Activated CD4-positive, alpha-beta T cell treated with anti-CD3 and anti-CD28 coated beads for 24 hours (primary cell): ENCODE results near the gene TRPM3.

Experiments used
- DNase-seq, 2 donors: peaks; one replicate each; pipeline ENCODE4 v3.0.0-alpha.2; 2020; ENCODE audit warnings: low read depth in 2 of 2

Gene TRPM3

GRCh38 chr9:70586476-70586875 lies 534.9 kb downstream of the TRPM3 start:
- DNase-seq: no peak

GRCh38 chr9:70581955-70582350 lies 539.5 kb downstream of the TRPM3 start:
- no peak for DNase-seq

- no peak for DNase-seq
Measured at GRCh38 chr9:70581214-70581954, 540.0 kb downstream of the TRPM3 start.

- DNase-seq: no peak
Measured at GRCh38 chr9:70580606-70581195, 540.7 kb downstream of the TRPM3 start.

- DNase-seq: no peak
Measured at GRCh38 chr9:70579686-70580085, 541.7 kb downstream of the TRPM3 start.

- no peak for DNase-seq
Measured at GRCh38 chr9:70578720-70579119, 542.7 kb downstream of the TRPM3 start.

- DNase-seq: no peak
Measured at GRCh38 chr9:70577671-70578070, 543.8 kb downstream of the TRPM3 start.

GRCh38 chr9:70576116-70576515 lies 545.3 kb downstream of the TRPM3 start:
- DNase-seq: no peak

GRCh38 chr9:70574151-70574837 lies 547.1 kb downstream of the TRPM3 start:
- no peak for DNase-seq

GRCh38 chr9:70573308-70573707 lies 548.1 kb downstream of the TRPM3 start:
- DNase-seq: no peak

GRCh38 chr9:70571258-70571657 lies 550.2 kb downstream of the TRPM3 start:
- no peak for DNase-seq

GRCh38 chr9:70569791-70570190 lies 551.6 kb downstream of the TRPM3 start:
- DNase-seq: no peak

GRCh38 chr9:70569070-70569772 lies 552.2 kb downstream of the TRPM3 start:
- no peak for DNase-seq

GRCh38 chr9:70567511-70567910 lies 553.9 kb downstream of the TRPM3 start:
- no peak for DNase-seq

GRCh38 chr9:70566751-70567150 lies 554.7 kb downstream of the TRPM3 start:
- DNase-seq: no peak

- no peak for DNase-seq
Measured at GRCh38 chr9:70566066-70566465, 555.4 kb downstream of the TRPM3 start.

GRCh38 chr9:70564468-70565335 lies 556.7 kb downstream of the TRPM3 start:
- DNase-seq: no peak

GRCh38 chr9:70563431-70564204 lies 557.8 kb downstream of the TRPM3 start:
- peak; percentile 23 to 27 for DNase-seq

- no peak for DNase-seq
Measured at GRCh38 chr9:70563010-70563409, 558.4 kb downstream of the TRPM3 start.

- no peak for DNase-seq
Measured at GRCh38 chr9:70561786-70562395, 559.5 kb downstream of the TRPM3 start.
